HG03159 (cell line): ENCODE results near the gene ABLIM1.

Experiments used
- ATAC-seq: cut with Tn5 transposase; IDR thresholded peaks from one replicate; pipeline ENCODE4 v1.9.1; 2021; ENCODE audit warnings: mild to moderate bottlenecking, moderate library complexity; ENCODE audit not compliant: unreplicated experiment

Gene ABLIM1

DNA sequence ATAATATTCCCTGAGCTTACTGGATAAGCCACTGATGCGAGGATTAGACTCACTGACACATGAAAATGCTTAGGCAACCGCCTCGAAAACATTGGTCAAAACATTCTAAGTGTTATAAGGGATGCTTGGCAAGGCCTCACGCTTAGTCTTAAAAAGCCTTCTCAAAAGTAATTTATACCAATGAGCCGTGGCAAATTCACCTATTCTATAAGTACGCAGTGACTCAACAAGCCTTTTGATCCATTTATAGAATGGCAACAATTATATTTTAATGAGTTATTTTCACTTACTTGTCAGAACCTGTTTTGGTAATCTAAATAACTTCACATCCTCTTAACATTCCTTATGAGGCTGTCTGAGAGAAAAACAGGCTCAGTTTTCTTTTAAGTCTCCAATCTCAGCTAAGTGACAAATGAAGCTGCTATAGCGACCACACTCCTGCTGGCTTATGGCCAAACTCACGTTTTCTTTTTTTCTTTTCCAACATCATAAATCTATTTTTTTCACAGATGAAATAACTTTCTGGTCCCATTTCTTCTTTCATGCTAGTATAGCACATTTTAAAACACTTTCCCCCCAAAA is 132.6 kb downstream of the ABLIM1 start:
- ATAC-seq: no peak

- no peak for ATAC-seq
Observed at GRCh38 chr10:114523876-114524275, 134.2 kb downstream of the ABLIM1 start.

- no peak for ATAC-seq
Observed at GRCh38 chr10:114521255-114521654, 136.8 kb downstream of the ABLIM1 start.

DNA sequence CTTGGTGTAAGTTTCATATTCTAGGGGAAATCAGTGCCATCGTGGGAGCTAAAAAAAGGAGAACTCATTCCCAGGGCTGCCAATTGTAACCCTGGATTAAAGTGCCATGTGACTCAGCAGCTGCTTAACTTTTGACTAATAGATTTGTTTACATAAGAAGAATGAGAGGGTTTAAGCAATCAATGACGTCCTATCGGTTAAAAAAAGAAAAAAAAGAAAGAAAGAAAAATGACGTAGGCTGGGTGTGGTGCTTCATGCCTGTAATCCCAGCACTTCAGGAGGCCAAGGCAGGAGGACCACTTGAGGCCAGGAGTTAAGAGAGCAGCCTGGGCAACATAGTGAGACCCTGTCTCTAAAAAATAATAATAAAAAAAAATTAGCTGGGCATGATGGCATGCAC is 137.6 kb downstream of the ABLIM1 start:
- no peak for ATAC-seq

DNA sequence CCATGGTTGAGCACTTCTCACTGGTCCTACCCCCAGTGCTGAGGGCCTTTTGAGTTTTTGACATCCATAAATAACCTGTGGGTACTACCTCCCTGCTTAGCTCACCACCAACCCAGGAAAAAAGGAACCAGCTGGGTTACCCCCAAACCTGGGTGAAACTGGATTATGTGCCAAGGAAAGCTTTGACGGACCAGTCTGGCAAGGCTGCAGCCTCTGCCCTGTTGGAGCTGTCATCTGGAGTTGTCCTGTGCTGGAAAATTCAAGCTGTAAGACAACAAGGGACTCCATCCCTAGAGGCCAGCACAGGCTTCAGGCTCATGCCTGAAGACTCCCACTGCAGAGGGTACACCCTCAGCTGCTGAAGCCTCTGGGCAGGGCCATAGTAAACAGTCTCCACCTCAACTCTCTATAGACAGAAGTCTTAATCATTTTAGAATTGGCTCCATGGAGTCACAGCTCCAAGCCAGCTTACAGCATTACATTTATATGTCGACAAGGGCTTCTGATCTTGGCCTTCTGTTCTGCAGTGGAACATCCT is 138.2 kb downstream of the ABLIM1 start:
- ATAC-seq: no peak

- no peak for ATAC-seq
Observed at GRCh38 chr10:114519306-114519669, 138.8 kb downstream of the ABLIM1 start.

GRCh38 chr10:114518401-114519305 is 139.4 kb downstream of the ABLIM1 start:
- ATAC-seq: no peak

- no peak for ATAC-seq
Observed at GRCh38 chr10:114517368-114518250, 140.5 kb downstream of the ABLIM1 start.

- ATAC-seq: no peak
Observed at GRCh38 chr10:114516356-114516755, 141.7 kb downstream of the ABLIM1 start.

DNA sequence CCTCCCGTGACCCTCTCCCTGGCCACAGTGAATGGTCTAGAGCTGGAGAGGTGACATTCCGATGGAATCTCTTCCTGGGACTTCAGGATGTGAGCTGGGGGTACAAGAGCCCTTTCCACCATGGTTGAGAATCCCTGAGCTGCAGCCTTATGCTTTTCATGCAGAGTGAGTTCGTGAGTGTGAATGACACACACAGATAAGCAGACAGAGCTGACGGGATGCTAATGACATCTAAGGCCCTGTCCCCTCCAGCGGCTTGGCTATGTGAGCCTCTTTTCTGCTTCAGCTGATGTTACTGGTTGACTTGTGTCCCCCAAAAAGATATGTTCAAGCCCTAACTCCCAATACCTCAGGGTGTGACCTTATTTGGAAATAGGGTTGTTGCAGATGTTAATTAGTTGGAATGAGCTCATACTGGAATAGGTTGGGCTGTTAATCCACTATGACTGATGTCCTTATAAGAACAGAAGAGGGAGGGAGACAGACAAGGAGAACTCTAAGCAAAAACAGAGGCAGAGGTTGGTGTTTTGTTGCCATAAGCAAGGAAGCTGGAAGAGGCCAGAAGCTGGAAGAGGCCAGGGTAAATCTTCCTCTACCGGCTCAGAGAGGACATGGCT is 142.7 kb downstream of the ABLIM1 start:
- ATAC-seq: no peak

- no peak for ATAC-seq
Observed at GRCh38 chr10:114513381-114513792, 144.7 kb downstream of the ABLIM1 start.

DNA sequence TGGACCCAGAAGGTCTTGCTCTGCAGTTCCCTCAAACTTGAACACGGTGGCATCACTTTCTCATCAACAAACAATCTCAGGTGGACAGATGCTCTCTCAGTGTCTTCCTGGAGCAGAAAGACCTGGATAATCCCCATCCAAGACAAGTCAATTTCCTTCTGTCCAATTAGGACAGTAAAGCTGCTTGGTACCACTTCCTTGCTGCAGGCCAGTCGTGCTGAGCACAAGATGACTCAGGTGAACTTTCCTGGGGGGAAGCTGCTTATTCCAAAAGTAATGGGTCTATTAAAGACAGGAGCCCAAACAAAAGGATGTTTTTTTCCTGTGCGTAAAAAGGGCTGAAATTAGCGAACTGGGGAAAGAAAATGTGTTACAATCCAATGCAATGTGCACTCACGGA is 146.2 kb downstream of the ABLIM1 start:
- no peak for ATAC-seq

DNA sequence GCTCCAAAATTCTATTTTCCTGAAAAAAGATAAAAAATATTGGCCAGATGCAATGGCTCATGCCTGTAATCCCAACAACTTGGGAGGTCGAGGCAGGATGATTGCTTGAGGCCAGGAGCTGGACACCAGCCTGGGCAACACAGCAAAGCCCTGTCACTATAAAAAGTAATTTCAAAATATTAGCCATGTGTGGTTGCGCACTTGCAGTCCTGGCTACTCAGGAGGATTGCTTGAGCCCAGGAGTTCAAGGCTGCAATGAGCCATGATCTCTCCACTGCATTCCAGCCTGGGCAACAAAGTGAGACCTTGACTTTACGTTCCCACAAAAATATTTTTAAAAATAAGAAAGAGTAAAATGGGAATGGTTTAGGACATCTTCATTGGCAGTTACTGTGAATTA is 149.7 kb downstream of the ABLIM1 start:
- ATAC-seq: no peak

DNA sequence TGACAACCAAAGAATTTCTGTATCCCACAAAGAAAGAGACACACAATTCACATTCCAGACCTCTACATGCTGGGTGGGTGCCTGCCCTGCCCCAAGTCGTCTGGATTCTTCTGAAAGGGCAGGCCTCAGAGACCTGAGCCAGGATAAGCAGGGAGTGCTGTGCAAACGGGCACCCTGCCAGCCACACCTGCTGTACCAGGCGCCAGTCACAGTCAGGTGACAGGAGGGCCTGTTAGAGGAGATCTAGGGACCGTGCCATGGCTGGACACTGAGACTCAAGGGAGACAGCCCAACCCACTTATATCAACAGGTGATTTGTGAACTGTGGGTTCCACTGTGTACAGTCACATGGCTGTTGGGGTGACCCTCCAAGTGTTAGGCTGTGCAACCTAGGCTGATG is 150.6 kb downstream of the ABLIM1 start:
- no peak for ATAC-seq

GRCh38 chr10:114506871-114507385 is 151.1 kb downstream of the ABLIM1 start:
- ATAC-seq: no peak

GRCh38 chr10:114504769-114505579 is 153.1 kb downstream of the ABLIM1 start:
- ATAC-seq: no peak

GRCh38 chr10:114502074-114502473 is 156.0 kb downstream of the ABLIM1 start:
- no peak for ATAC-seq

GRCh38 chr10:114501650-114502049 is 156.4 kb downstream of the ABLIM1 start:
- no peak for ATAC-seq

DNA sequence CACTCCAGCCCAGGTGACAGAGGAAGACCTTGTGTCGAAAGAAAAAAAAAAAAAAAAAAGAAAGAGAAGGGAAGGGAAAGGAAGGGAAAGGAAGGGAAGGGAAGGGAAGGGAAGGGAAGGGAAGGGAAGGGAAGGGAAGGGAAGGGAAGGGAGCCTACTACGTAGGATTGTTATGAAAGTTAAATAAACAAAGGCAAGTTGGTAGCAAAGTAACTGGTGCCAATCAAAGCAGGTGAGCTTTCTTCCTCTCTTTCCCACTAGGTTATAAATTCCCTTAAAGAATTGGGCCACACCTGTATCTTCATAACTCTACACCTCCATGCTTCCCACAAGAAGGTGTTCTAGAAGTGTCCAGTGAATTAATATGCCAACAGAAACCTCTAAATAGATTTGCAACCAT is 157.4 kb downstream of the ABLIM1 start:
- ATAC-seq: no peak
